ENCODE measurements around the gene MED12L. TPM values are rescaled to one million over a fixed set of nuclear protein-coding genes. Genes with fewer than 3 reads are reported as not detected.
"Not testable (repeated sequence)": the region's sequence is repeated elsewhere in the genome, so short reads cannot be mapped to it uniquely, and the experiment has no call there.

MED12L gene
- total and polyA plus RNA-seq, 9 of the 15 experiments (the other 6 are each of a cell fraction or from before 2014, with no cell fraction given), result not detected

- intact Hi-C loops (cut with micrococcal nuclease) (no loop called here), in situ Hi-C loops (cut with MboI) (no loop called here)
- H3K9me1 ChIP-seq (ENCODE audit: control insufficient read depth, insufficient read depth, low read length), result no peaks in the 10 kb centered on the region
- no peak overlapping the region for H3K9ac ChIP-seq (ENCODE audit: insufficient read depth in 1 of 2, low read depth in 2 of 2, low read length in 2 of 2)
- H3K27ac ChIP-seq (ENCODE audit: extremely low read depth, low read depth, low read length), result no peak overlapping the region
- BruUV-seq (replicated peaks), result no TSS peak
- DNase-seq (ENCODE audit: extremely low read depth in 1 of 4, low spot score in 3 of 4) (no peak), FAIRE-seq (no peak), ATAC-seq (no peak)
- H2AFZ ChIP-seq (ENCODE audit: low read depth, low read length), result no peak overlapping the region
- no peak overlapping the region for H3K4me3 ChIP-seq
- TF ChIP-seq ZNF253 (CRISPR knock-in tag; conservative IDR thresholded peaks at IDR 0.05) (no peak), SIN3A (IDR thresholded peaks at IDR 0.05; ENCODE audit: borderline replicate concordance in 2 of 2, control insufficient read depth in 1 of 2, low read depth in 2 of 2, low read length in 2 of 2) (no peak)
- CTCF ChIA-PET (ENCODE audit: low intra/inter-chr PET ratio), result no interaction called here
- H3K9me3 ChIP-seq (replicated peaks; ENCODE audit: control insufficient read depth, insufficient read depth, low read depth, low read length), result no peaks in the 10 kb centered on the region
- H3K36me3 ChIP-seq (ENCODE audit: control insufficient read depth, insufficient read depth, low read length), result no peaks in the 10 kb centered on the region
- POLR2A ChIA-PET, result no interaction called here
- H4K20me1 ChIP-seq (replicated peaks; ENCODE audit: control insufficient read depth, insufficient read depth, low read length), result no peaks in the 10 kb centered on the region
- 0% methylated on average over 2 of the region's 2 CpGs for WGBS (ENCODE audit: insufficient coverage, low coverage, missing lambda C conversion rate)
- no peak overlapping the region for H3K4me2 ChIP-seq (ENCODE audit: insufficient read depth, low read length)
- H3K79me2 ChIP-seq (ENCODE audit: control insufficient read depth, insufficient read depth, low read length), result no peaks in the 10 kb centered on the region
- H3K27me3 ChIP-seq (ENCODE audit: control insufficient read depth in 2 of 2, insufficient read depth in 2 of 2, low read length in 2 of 2), result peaks cover 0 to 10% of the 10 kb centered on the region in 2 experiments; a peak in 4 of 5 replicates
- H3K4me1 ChIP-seq (replicated peaks in 1 of 2; ENCODE audit: control insufficient read depth in 2 of 2, insufficient read depth in 2 of 2, low read length in 2 of 2), result no peaks in the 10 kb centered on the region
These were observed 306.3 kb downstream of the MED12L start for GRCh38 chr3:151391720-151392119.

GRCh38 chr3:151392191-151392590, 306.7 kb downstream of the MED12L start:
- H3K9me3 ChIP-seq (replicated peaks; ENCODE audit: control insufficient read depth, insufficient read depth, low read depth, low read length); H3K4me1 ChIP-seq (replicated peaks in 1 of 2; ENCODE audit: control insufficient read depth in 2 of 2, insufficient read depth in 2 of 2, low read length in 2 of 2); intact Hi-C loops (cut with micrococcal nuclease); H3K27ac ChIP-seq (ENCODE audit: extremely low read depth, low read depth, low read length); DNase-seq (ENCODE audit: extremely low read depth in 1 of 4, low spot score in 3 of 4); in situ Hi-C loops (cut with MboI); H4K20me1 ChIP-seq (replicated peaks; ENCODE audit: control insufficient read depth, insufficient read depth, low read length); BruUV-seq (replicated peaks); POLR2A ChIA-PET; FAIRE-seq; H3K27me3 ChIP-seq (ENCODE audit: control insufficient read depth in 2 of 2, insufficient read depth in 2 of 2, low read length in 2 of 2); CTCF ChIA-PET (ENCODE audit: low intra/inter-chr PET ratio); H3K9me1 ChIP-seq (ENCODE audit: control insufficient read depth, insufficient read depth, low read length); H3K9ac ChIP-seq (ENCODE audit: insufficient read depth in 1 of 2, low read depth in 2 of 2, low read length in 2 of 2); H3K36me3 ChIP-seq (ENCODE audit: control insufficient read depth, insufficient read depth, low read length); H3K4me2 ChIP-seq (ENCODE audit: insufficient read depth, low read length); H3K79me2 ChIP-seq (ENCODE audit: control insufficient read depth, insufficient read depth, low read length); H2AFZ ChIP-seq (ENCODE audit: low read depth, low read length); ATAC-seq; H3K4me3 ChIP-seq: not testable (repeated sequence)
- WGBS (ENCODE audit: insufficient coverage, low coverage, missing lambda C conversion rate), result 2% methylated on average over 3 of the region's 3 CpGs

Data from K562 (cell line).